Large intestine (tissue), 3 donors: ENCODE measurements around the gene WDHD1. TPM values are rescaled to one million over a fixed set of nuclear protein-coding genes. Genes with fewer than 3 reads are reported as not detected.
"Not testable (repeated sequence)": the region's sequence is repeated elsewhere in the genome, so short reads cannot be mapped to it uniquely, and the experiment has no call there.

Source experiments
- DNase-seq, 2 donors: peaks; one replicate each; pipeline versions ENCODE4 v3.0.0 to v3.0.0-alpha.2; 2013
- H3K27ac ChIP-seq: one replicate; pipeline ENCODE4 v1.5.1; 2013; ENCODE audit warnings: low read length
- H3K27me3 ChIP-seq: 2 replicates; pipeline ENCODE4 v1.6.1; 2013; ENCODE audit warnings: low read length; ENCODE audit not compliant: control insufficient read depth, insufficient read depth
- H3K36me3 ChIP-seq: 2 replicates; pipeline ENCODE4 v1.6.1; 2013; ENCODE audit warnings: low read length; ENCODE audit not compliant: control insufficient read depth, insufficient read depth
- H3K4me1 ChIP-seq: one replicate; pipeline ENCODE4 v1.6.1; 2013; ENCODE audit warnings: low read length; ENCODE audit not compliant: control insufficient read depth, insufficient read depth
- H3K4me3 ChIP-seq: one replicate; pipeline ENCODE4 v1.5.1; 2013; ENCODE audit warnings: low read length
- H3K9me3 ChIP-seq: one replicate; pipeline ENCODE4 v1.6.1; 2013; ENCODE audit warnings: mild to moderate bottlenecking, low read depth, low read length, moderate library complexity; ENCODE audit not compliant: control insufficient read depth
- WGBS: methylation state at CpG from one replicate; pipeline ENCODE4 v1.1.5; 2013; ENCODE audit warnings: low lambda C conversion rate; ENCODE audit not compliant: insufficient coverage; 5-methylcytosine and 5-hydroxymethylcytosine counted together
- polyA plus RNA-seq: library from polyadenylated mRNA; unstranded; fragments of 120-200 nt; gene quantifications from one replicate; pipeline ENCODE4 v1.2.1, GENCODE V29; 2013

The WDHD1 gene
- polyA plus RNA-seq, 1 donor, result 8.1 TPM

DNA sequence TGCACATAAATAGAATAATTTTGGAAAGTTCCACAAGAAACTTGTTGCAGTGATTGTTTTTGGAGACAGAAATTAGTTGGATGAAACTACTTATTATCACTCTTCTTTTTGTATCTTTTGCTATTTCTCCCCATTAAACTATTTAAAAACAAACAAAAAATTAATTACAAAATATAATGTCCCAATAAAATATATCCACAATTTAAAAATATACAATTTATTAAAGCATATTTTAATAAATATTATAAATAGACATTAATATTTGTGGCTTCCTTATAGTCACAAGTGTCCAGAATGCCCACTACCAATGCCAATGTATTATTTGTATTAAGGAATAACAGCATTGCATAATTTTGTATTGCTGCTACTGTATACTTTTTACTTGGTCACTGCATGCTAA lies 71.8 kb downstream of the WDHD1 start:
- Histone ChIP-seq H3K27me3 (no peaks in the 10 kb centered on the region), H3K4me3 (no peak overlapping the region), H3K36me3 (peaks cover 4% of the 10 kb centered on the region), H3K9me3 (no peaks in the 10 kb centered on the region), H3K27ac (no peak overlapping the region), H3K4me1 (no peaks in the 10 kb centered on the region)
- DNase-seq, result no peak

DNA sequence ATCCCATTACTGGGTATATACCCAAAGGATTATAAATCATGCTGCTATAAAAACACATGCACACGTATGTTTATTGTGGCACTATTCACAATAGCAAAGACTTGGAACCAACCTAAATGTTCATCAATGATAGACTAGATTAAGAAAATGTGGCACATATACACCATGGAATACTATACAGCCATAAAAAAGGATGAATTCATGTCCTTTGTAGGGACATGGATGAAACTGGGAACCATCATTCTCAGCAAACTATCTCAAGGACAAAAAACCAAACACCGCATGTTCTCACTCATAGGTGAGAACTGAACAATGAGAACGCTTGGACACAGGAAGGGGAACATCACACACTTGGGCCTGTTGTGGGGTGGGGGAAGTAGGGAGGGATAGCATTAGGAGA lies 73.3 kb downstream of the WDHD1 start:
- DNase-seq, H3K4me1 ChIP-seq, H3K27me3 ChIP-seq, H3K36me3 ChIP-seq, H3K4me3 ChIP-seq, H3K9me3 ChIP-seq, H3K27ac ChIP-seq: not testable (repeated sequence)
- no CpG with 5 or more reads among the region's 3 CpGs for WGBS

DNA sequence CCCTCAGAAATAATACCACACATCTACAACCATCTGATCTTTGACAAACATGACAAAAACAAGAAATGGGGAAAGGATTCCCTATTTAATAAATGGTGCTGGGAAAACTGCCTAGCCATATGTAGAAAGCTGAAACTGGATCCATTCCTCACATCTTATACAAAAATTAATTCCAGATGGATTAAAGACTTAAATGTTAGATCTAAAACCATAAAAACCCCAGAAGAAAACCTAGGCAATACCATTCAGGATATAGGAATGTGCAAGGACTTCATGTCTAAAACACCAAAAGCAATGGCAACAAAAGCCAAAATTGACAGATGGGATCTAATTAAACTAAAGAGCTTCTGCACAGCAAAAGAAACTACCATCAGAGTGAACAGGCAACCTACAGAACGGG lies 74.1 kb downstream of the WDHD1 start:
- not testable (repeated sequence) for H3K27ac ChIP-seq, H3K9me3 ChIP-seq, H3K36me3 ChIP-seq, H3K4me1 ChIP-seq, H3K4me3 ChIP-seq, H3K27me3 ChIP-seq, DNase-seq
- no CpG with 5 or more reads among the region's 1 CpG for WGBS

DNA sequence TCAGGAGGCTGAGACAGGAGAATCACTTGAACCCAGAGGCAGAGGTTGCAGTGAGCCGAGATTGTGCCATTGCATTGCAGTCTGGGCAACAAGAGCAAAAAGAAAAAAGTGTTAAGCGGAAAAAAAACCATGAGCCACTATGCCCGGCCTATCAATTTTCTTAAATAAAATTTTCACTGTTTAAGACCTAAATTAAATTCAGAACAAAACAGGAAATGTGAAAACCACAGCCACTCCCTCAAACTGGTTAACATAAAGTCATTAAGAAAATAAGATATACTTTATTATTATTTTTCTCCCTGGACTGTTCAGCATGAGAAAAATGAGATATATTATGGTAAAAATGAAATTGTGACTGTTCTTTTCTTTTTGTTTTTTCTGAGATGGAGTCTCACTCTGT lies 79.7 kb downstream of the WDHD1 start:
- H3K36me3 ChIP-seq, result no peaks in the 10 kb centered on the region
- no peaks in the 10 kb centered on the region for H3K9me3 ChIP-seq
- no peak overlapping the region for H3K4me3 ChIP-seq
- no peaks in the 10 kb centered on the region for H3K4me1 ChIP-seq
- no peak for DNase-seq
- H3K27ac ChIP-seq, result no peak overlapping the region
- H3K27me3 ChIP-seq, result no peaks in the 10 kb centered on the region
- 100% methylated on average over 2 of the region's 3 CpGs for WGBS

DNA sequence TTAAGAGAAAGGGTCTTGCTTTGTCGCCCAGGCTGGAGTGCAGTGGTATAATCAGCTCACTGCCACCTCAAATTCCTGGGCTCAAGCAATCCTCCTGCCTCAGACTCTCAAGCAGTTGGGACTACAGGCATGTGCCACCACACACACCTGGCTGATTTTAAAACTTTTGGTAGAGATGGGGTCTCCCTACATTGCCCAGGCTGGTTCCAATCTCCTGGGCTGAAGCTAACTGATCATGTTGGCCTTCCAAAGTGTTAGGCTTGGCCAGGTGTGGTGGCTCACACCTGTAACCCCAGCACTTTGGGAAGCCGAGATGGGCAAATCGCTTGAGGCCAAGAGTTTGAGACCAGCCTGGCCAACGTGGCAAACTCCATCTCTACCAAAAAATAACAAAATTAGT lies 80.4 kb downstream of the WDHD1 start:
- no peaks in the 10 kb centered on the region for H3K4me1 ChIP-seq
- no peak overlapping the region for H3K27ac ChIP-seq
- H3K4me3 ChIP-seq, result no peak overlapping the region
- H3K36me3 ChIP-seq, result no peaks in the 10 kb centered on the region
- no peak for DNase-seq
- H3K9me3 ChIP-seq, result no peaks in the 10 kb centered on the region
- H3K27me3 ChIP-seq, result no peaks in the 10 kb centered on the region
- WGBS, result no CpG with 5 or more reads among the region's 4 CpGs

DNA sequence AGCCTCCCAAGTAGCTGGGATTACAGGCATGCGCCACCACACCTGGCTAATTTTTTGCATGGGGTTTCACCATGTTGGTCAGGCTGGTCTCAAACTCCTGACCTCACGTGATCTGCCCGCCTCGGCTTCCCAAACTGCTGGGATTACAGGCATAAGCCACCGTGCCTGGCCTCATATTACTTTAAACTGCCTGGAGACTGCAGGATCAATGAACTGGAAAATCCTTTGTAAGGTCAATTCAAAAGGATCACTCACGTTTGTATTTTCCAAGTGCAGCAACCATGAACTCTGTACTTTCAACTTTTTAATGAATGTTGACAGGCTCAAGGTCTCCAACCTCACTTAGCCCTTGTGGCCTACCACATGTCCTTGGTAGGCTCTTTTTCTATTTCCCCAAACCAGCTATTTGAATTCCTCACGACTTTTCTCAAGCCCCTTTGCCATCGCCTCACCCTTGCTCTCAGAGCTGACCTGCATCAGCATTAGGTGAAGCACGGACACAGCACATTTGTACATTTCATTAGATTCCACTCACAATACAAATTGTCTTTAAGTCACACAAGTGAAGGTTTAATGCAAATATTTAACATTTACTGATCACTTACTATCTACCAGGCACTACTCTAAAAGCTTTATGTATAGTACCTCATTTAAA lies 82.0 kb downstream of the WDHD1 start:
- H3K4me3 ChIP-seq, result no peak overlapping the region
- H3K4me1 ChIP-seq, result no peaks in the 10 kb centered on the region
- no peak for DNase-seq
- WGBS, result 50% methylated on average over 1 of the region's 9 CpGs
- no peaks in the 10 kb centered on the region for H3K9me3 ChIP-seq
- no peak overlapping the region for H3K27ac ChIP-seq
- H3K27me3 ChIP-seq, result no peaks in the 10 kb centered on the region
- H3K36me3 ChIP-seq, result no peaks in the 10 kb centered on the region

DNA sequence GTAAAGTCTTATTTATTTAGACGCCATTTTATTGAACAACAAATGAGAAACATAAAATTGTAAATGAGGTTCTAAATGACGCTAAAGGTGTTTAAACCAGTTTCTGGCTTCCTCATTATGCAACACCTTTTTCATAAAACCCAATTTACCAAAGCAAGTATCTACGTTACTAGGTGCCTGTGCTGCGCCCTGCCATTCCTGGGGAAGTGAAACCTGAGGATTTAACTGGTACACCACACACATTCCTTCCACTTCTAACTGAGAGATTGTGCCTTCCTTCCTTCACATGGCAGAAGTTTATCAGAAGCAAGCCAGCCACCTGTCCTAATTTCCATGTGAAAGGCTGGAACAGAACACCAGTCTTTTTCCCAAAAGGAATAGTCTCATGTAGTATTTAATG lies 84.0 kb downstream of the WDHD1 start:
- no peak for DNase-seq
- WGBS, result no CpG with 5 or more reads among the region's 4 CpGs
- Histone ChIP-seq H3K9me3 (no peaks in the 10 kb centered on the region), H3K27me3 (no peaks in the 10 kb centered on the region), H3K27ac (no peak overlapping the region), H3K4me3 (no peak overlapping the region), H3K36me3 (no peaks in the 10 kb centered on the region), H3K4me1 (no peaks in the 10 kb centered on the region)

DNA sequence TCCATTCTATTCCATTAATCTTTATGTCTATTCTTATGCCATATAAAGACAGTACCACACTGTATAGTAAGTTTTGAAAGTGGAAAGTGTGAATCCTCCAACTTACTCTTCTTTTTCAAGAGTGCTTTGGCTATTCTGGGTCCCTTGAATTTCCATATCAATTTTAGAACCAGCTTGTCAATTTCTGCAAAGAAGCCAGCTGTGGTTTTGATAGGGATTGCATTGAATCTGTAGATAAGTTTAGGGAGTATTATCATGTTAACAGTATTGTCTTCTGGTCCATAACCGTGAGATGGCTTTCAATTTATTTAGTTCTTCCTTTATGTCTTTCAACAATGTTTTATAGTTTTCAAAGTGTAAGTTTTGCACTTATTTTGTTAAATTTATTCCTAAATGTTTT lies 90.1 kb downstream of the WDHD1 start:
- WGBS, result no CpG with 5 or more reads among the region's 1 CpG

DNA sequence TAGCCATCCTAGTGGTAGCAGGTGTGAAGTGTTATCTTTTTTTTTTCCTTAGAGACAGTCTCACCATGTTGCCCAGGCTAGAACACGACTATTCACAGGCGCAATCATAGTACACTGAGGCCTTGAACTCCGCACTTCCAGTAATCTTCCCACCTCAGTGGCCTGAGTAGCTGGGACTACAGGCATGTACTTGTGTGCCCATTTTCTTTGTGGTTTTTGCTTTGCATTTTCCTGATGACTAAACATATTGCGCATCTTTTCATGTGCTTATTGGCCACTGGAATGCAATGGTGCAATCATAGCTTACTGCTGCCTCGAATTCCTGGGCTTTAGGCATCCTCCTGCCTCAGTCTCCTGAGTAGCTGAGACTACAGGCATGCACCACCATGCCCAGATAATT lies 90.9 kb downstream of the WDHD1 start:
- H3K9me3 ChIP-seq, result no peaks in the 10 kb centered on the region
- no peak for DNase-seq
- no CpG with 5 or more reads among the region's 5 CpGs for WGBS
- H3K4me3 ChIP-seq, result no peak overlapping the region
- no peaks in the 10 kb centered on the region for H3K4me1 ChIP-seq
- no peaks in the 10 kb centered on the region for H3K27me3 ChIP-seq
- no peak overlapping the region for H3K27ac ChIP-seq
- no peaks in the 10 kb centered on the region for H3K36me3 ChIP-seq

More for the DNA sequence above, 90.1 kb downstream of the WDHD1 start:
- Histone ChIP-seq H3K4me1 (no peaks in the 10 kb centered on the region), H3K27me3 (no peaks in the 10 kb centered on the region), H3K4me3 (no peak overlapping the region), H3K36me3 (no peaks in the 10 kb centered on the region), H3K27ac (no peak overlapping the region), H3K9me3 (no peaks in the 10 kb centered on the region)
- DNase-seq, result no peak

DNA sequence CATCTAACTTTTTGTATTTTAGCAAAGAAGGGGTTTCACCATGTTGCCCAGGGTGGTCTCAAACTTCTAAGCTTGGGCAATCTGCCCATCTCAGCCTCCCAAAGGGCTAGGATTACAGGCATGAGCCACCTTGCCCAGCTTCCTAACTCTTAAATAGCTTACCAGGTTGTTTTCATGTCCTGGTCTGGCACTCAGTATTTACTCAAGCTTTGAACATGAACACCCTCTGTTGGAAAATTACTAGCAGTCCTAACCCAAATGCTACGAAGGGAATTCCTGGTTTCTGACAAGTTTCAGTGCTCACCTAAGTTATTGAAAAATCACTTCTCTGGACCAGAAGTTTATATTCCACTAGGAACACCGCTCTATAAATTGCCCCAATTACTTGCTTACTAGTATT lies 91.8 kb downstream of the WDHD1 start:
- Histone ChIP-seq H3K4me3 (no peak overlapping the region), H3K4me1 (no peaks in the 10 kb centered on the region), H3K9me3 (no peaks in the 10 kb centered on the region), H3K27me3 (no peaks in the 10 kb centered on the region), H3K36me3 (no peaks in the 10 kb centered on the region), H3K27ac (no peak overlapping the region)
- 100% methylated on average over 1 of the region's 2 CpGs for WGBS
- DNase-seq, result no peak

DNA sequence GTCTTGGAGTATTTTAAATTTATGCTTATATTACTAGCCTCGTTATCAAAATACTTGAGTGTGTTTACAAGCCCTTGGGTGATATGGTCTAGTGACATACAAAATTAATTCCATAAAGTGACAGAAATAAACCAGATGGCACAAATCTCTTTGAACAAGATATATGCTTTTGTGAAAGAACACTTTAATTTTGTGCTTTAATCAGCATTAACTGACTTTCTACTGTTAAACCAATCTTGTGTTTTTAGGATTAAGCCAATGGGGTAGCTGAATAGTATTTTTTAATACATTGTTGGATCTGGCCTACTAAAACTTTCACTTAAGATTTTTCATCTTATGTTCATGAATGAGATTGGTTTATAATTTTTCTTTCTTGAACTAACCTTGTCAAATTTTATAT lies 93.9 kb downstream of the WDHD1 start:
- no CpG with 5 or more reads among the region's 1 CpG for WGBS
- H3K4me3 ChIP-seq, result no peak overlapping the region
- no peaks in the 10 kb centered on the region for H3K4me1 ChIP-seq
- H3K27me3 ChIP-seq, result no peaks in the 10 kb centered on the region
- DNase-seq, result no peak
- H3K36me3 ChIP-seq, result no peaks in the 10 kb centered on the region
- H3K9me3 ChIP-seq, result no peaks in the 10 kb centered on the region
- no peak overlapping the region for H3K27ac ChIP-seq
